H9 (cell line): Measurements from ENCODE around the gene ZNF664. TPM values are rescaled to one million over a fixed set of nuclear protein-coding genes. Genes with fewer than 3 reads are reported as not detected.

Experiments
- DNase-seq: peaks from one replicate; pipeline ENCODE4 v3.0.0-alpha.2; 2017
- H2AFZ ChIP-seq: one replicate; pipeline ENCODE4 v1.6.1; 2013; ENCODE audit warnings: mild to moderate bottlenecking, low read length, control low read depth, moderate library complexity
- H2AK5ac ChIP-seq: 2 replicates; pipeline ENCODE4 v1.6.1; 2013; ENCODE audit warnings: low read length, control low read depth, mixed read lengths; ENCODE audit not compliant: insufficient read length
- H2BK120ac ChIP-seq: one replicate; pipeline ENCODE4 v1.6.1; 2013; ENCODE audit warnings: low read depth, mild to moderate bottlenecking, low read length, control low read depth, inconsistent platforms; ENCODE audit not compliant: poor library complexity, severe bottlenecking
- H2BK12ac ChIP-seq: 2 replicates; pipeline ENCODE4 v1.6.1; 2013; ENCODE audit warnings: low read length, control low read depth, mixed read lengths, low read depth; ENCODE audit not compliant: insufficient read length
- H2BK15ac ChIP-seq: 2 replicates; pipeline ENCODE4 v1.6.1; 2013; ENCODE audit warnings: low read depth, low read length, control low read depth
- H2BK20ac ChIP-seq: one replicate; pipeline ENCODE4 v1.6.1; 2013; ENCODE audit warnings: low read depth, mild to moderate bottlenecking, low read length, control low read depth, inconsistent platforms; ENCODE audit not compliant: poor library complexity, severe bottlenecking
- H2BK5ac ChIP-seq: 2 replicates; pipeline ENCODE4 v1.6.1; 2013; ENCODE audit warnings: low read length, control low read depth, mixed read lengths; ENCODE audit not compliant: insufficient read length
- H3K14ac ChIP-seq: 2 replicates; pipeline ENCODE4 v1.6.1; 2013; ENCODE audit warnings: low read length, control low read depth; ENCODE audit not compliant: insufficient read depth
- H3K18ac ChIP-seq: 2 replicates; pipeline ENCODE4 v1.6.1; 2013; ENCODE audit warnings: low read depth, mild to moderate bottlenecking, mixed read lengths, low read length, control low read depth; ENCODE audit not compliant: insufficient read length
- H3K23ac ChIP-seq: 2 replicates; pipeline ENCODE4 v1.6.1; 2013; ENCODE audit warnings: low read length, control low read depth, mixed read lengths, low read depth; ENCODE audit not compliant: insufficient read length
- H3K23me2 ChIP-seq: 2 replicates; pipeline ENCODE4 v1.6.1; 2013; ENCODE audit warnings: low read depth, mild to moderate bottlenecking, mixed read lengths, low read length, control low read depth; ENCODE audit not compliant: insufficient read length, poor library complexity, severe bottlenecking
- H3K27ac ChIP-seq: 2 replicates; pipeline ENCODE4 v1.5.1; 2013; ENCODE audit warnings: low read length, control low read depth, mixed read lengths, low read depth; ENCODE audit not compliant: insufficient read length
- H3K27me3 ChIP-seq: 2 replicates; pipeline ENCODE4 v1.6.1; 2013; ENCODE audit warnings: low read length, control low read depth, inconsistent platforms; ENCODE audit not compliant: insufficient read depth
- H3K4ac ChIP-seq: 2 replicates; pipeline ENCODE4 v1.6.1; 2013; ENCODE audit warnings: low read depth, mild to moderate bottlenecking, control low read depth, inconsistent platforms, low read length, moderate library complexity
- H3K4me1 ChIP-seq: 2 replicates; pipeline ENCODE4 v1.6.1; 2013; ENCODE audit warnings: low read length, control low read depth, inconsistent platforms; ENCODE audit not compliant: insufficient read depth
- H3K4me2 ChIP-seq: 2 replicates; pipeline ENCODE4 v1.6.1; 2013; ENCODE audit warnings: low read length, control low read depth, mixed read lengths; ENCODE audit not compliant: insufficient read length, insufficient read depth
- H3K56ac ChIP-seq: 2 replicates; pipeline ENCODE4 v1.6.1; 2013; ENCODE audit warnings: low read depth, mild to moderate bottlenecking, mixed read lengths, low read length, control low read depth; ENCODE audit not compliant: insufficient read length
- H3K79me1 ChIP-seq: 2 replicates; pipeline ENCODE4 v1.6.1; 2013; ENCODE audit warnings: low read depth, mild to moderate bottlenecking, moderate library complexity, low read length, control low read depth, inconsistent platforms; ENCODE audit not compliant: insufficient read depth, poor library complexity, severe bottlenecking
- H3K79me2 ChIP-seq: 2 replicates; pipeline ENCODE4 v1.6.1; 2013; ENCODE audit warnings: low read length, control low read depth, inconsistent platforms; ENCODE audit not compliant: insufficient read depth
- H3K9ac ChIP-seq: 2 replicates; pipeline ENCODE4 v1.6.1; 2013; ENCODE audit warnings: low read length, control low read depth, mixed read lengths; ENCODE audit not compliant: insufficient read length; ENCODE audit errors: extremely low read depth
- H3K9me3 ChIP-seq: one replicate; pipeline ENCODE4 v1.6.1; 2013; ENCODE audit warnings: low read depth, low read length, inconsistent platforms; ENCODE audit not compliant: control insufficient read depth
- H3T11ph ChIP-seq: one replicate; pipeline ENCODE4 v1.6.1; 2013; ENCODE audit warnings: mild to moderate bottlenecking, low read length, control low read depth, inconsistent platforms
- H4K20me1 ChIP-seq: one replicate; pipeline ENCODE4 v1.6.1; 2013; ENCODE audit not compliant: control insufficient read depth, insufficient read length, insufficient read depth
- H4K5ac ChIP-seq: 2 replicates; pipeline ENCODE4 v1.6.1; 2013; ENCODE audit warnings: low read depth, mild to moderate bottlenecking, mixed read lengths, low read length, control low read depth; ENCODE audit not compliant: insufficient read length
- H4K8ac ChIP-seq: replicated peaks from 2 replicates; pipeline ENCODE4 v1.6.1; 2013; ENCODE audit warnings: low read length, control low read depth, mixed read lengths, low read depth; ENCODE audit not compliant: insufficient read length
- H4K91ac ChIP-seq: 2 replicates; pipeline ENCODE4 v1.6.1; 2013; ENCODE audit warnings: low read depth, mild to moderate bottlenecking, moderate library complexity, mixed read lengths, low read length, control low read depth; ENCODE audit not compliant: insufficient read length
- H3K27ac Mint-ChIP-seq, 3 experiments: 2 replicates in 2 of 3; 3 replicates in 1 of 3; pipeline ENCODE4 v1.8.0; 2020 to 2021; ENCODE audit warnings: mixed read lengths in 3 of 3, mild to moderate bottlenecking in 1 of 3, moderate library complexity in 1 of 3
- H3K27me3 Mint-ChIP-seq: 2 replicates; pipeline ENCODE4 v1.8.0; 2021; ENCODE audit warnings: low read depth, mild to moderate bottlenecking, moderate library complexity, mixed read lengths
- H3K36me3 Mint-ChIP-seq, 3 experiments: 2 replicates in 2 of 3; 3 replicates in 1 of 3; pipeline ENCODE4 v1.8.0; 2020 to 2021; ENCODE audit warnings: low read depth in 3 of 3, mixed read lengths in 3 of 3; ENCODE audit not compliant: insufficient read depth in 1 of 3
- H3K4me1 Mint-ChIP-seq, 2 experiments: 2 replicates each; pipeline ENCODE4 v1.8.0; 2020; ENCODE audit warnings: mixed read lengths in 2 of 2
- H3K4me3 Mint-ChIP-seq, 2 experiments: 2 replicates in 1 of 2; 3 replicates in 1 of 2; pipeline ENCODE4 v1.8.0; 2020 to 2021; ENCODE audit warnings: mild to moderate bottlenecking in 2 of 2, mixed read lengths in 2 of 2, moderate library complexity in 1 of 2
- H3K9me3 Mint-ChIP-seq, 2 experiments: 2 replicates in 1 of 2; 3 replicates in 1 of 2; pipeline ENCODE4 v1.8.0; 2020; ENCODE audit warnings: mild to moderate bottlenecking in 2 of 2, mixed read lengths in 2 of 2, moderate library complexity in 1 of 2
- CTCF ChIP-seq: fragments of 200-600 bp; sonication (generic); conservative IDR thresholded peaks from 3 replicates; pipeline ENCODE4 v1.8.0; 2021; ENCODE audit warnings: antibody characterized with exemption, mild to moderate bottlenecking
- WGBS: extraction: QIAGEN DNeasy Blood & Tissue Kit; methylation state at CpG from one replicate; pipeline ENCODE4 v1.1.7; 2013; ENCODE audit warnings: missing lambda C conversion rate, low lambda C conversion rate, mixed read lengths; ENCODE audit not compliant: insufficient read length; ENCODE audit errors: extremely low coverage; 5-methylcytosine and 5-hydroxymethylcytosine counted together
- total RNA-seq: library from RNA; stranded (reverse); gene quantifications from 2 replicates; pipeline ENCODE4 v1.2.1, GENCODE V29; 2021

The ZNF664 gene
- total RNA-seq, 1 experiment from 2014 or later: 29.5 TPM

GRCh38 chr12:123995023-123995748 lies 22.2 kb downstream of the ZNF664 start:
- no peak overlapping the region for H3K4me2 ChIP-seq

More at GRCh38 chr12:123995023-123995748, 22.2 kb downstream of the ZNF664 start:
- Histone ChIP-seq H4K5ac (no peak overlapping the region), H4K91ac (no peak overlapping the region), H3K9ac (no peak overlapping the region), H2BK12ac (no peak overlapping the region), H3K23ac (no peak overlapping the region), H2AK5ac (no peak overlapping the region), H3K27me3 (no peaks in the 10 kb centered on the region), H3K23me2 (no peaks in the 10 kb centered on the region), H3K27ac (no peak overlapping the region), H3T11ph (no peak overlapping the region), H4K20me1 (no peaks in the 10 kb centered on the region), H2BK15ac (no peak overlapping the region), H3K56ac (no peak overlapping the region), H3K79me1 (no peaks in the 10 kb centered on the region), H2AFZ (no peak overlapping the region), H3K9me3 (no peaks in the 10 kb centered on the region), H2BK20ac (no peak overlapping the region), H3K18ac (no peak overlapping the region), H3K4me1 (no peaks in the 10 kb centered on the region), H4K8ac (no peak overlapping the region), H2BK5ac (no peak overlapping the region), H3K14ac (no peak overlapping the region), H3K79me2 (no peaks in the 10 kb centered on the region), H3K4ac (no peak overlapping the region), H2BK120ac (no peak overlapping the region)
- Mint-ChIP-seq H3K4me3 (no peak overlapping the region), H3K27ac (no peak overlapping the region), H3K27me3 (no peaks in the 10 kb centered on the region; the same call in 1 of the 2 replicates), H3K9me3 (no peaks in the 10 kb centered on the region), H3K36me3 (peaks cover 2 to 5% (median 4%) of the 10 kb centered on the region in 3 experiments; a peak in 4 of 7 replicates), H3K4me1 (peaks cover 16 to 25% of the 10 kb centered on the region in 2 experiments)
- no peak for DNase-seq
- TF ChIP-seq CTCF: no peak
- WGBS: no CpG with 5 or more reads among the region's 7 CpGs
